Ectodermal cell (in vitro differentiated cells): ENCODE measurements around the gene ENO1.

Experiments used
- H3K27ac ChIP-seq: 2 replicates; pipeline ENCODE4 v1.7.0; 2013; ENCODE audit warnings: mild to moderate bottlenecking, low read depth, low read length; ENCODE audit not compliant: insufficient read depth, poor library complexity, severe bottlenecking
- H3K27me3 ChIP-seq: 2 replicates; pipeline ENCODE4 v1.7.0; 2013; ENCODE audit warnings: mild to moderate bottlenecking, low read length; ENCODE audit not compliant: insufficient read depth, control insufficient read depth, poor library complexity, severe bottlenecking
- H3K36me3 ChIP-seq: one replicate; pipeline ENCODE4 v1.7.0; 2013; ENCODE audit warnings: low read length; ENCODE audit not compliant: control insufficient read depth, insufficient read depth
- H3K4me1 ChIP-seq: one replicate; pipeline ENCODE4 v1.7.0; 2013; ENCODE audit warnings: low read length; ENCODE audit not compliant: control insufficient read depth, insufficient read depth
- H3K4me3 ChIP-seq: 2 replicates; pipeline ENCODE4 v1.7.0; 2013; ENCODE audit warnings: low read depth, low read length, control low read depth; ENCODE audit not compliant: insufficient read depth
- H3K9me3 ChIP-seq: 2 replicates; pipeline ENCODE4 v1.7.0; 2013; ENCODE audit warnings: mild to moderate bottlenecking, low read length, moderate library complexity; ENCODE audit not compliant: control insufficient read depth
- WGBS, 2 experiments: methylation state at CpG; one replicate each; pipeline ENCODE4 v1.1.7; 2013; ENCODE audit warnings: missing lambda C conversion rate in 2 of 2; 5-methylcytosine and 5-hydroxymethylcytosine counted together

Gene ENO1

DNA sequence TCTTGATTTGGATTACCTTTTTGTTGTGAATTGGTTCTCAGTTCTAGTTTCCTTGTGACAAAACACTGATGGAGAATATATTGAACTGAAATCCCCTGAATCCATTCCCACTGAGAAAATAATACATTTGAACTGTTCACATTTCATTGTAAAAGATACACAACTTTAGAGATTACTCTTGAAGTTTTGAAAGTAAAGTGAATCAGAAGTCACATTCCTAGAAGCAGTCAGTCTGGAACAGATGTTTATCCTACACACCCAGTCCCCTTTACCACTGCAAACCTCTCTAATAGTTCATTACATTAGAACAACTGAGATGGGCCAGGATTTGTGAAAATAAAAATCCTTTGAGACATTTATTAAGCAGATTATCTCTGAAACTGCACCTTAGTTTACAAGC lies 64.5 kb downstream of the ENO1 start:
- H3K4me3 ChIP-seq = no peak overlapping the region
- H3K27ac ChIP-seq = no peak overlapping the region
- H3K27me3 ChIP-seq = no peaks in the 10 kb centered on the region

DNA sequence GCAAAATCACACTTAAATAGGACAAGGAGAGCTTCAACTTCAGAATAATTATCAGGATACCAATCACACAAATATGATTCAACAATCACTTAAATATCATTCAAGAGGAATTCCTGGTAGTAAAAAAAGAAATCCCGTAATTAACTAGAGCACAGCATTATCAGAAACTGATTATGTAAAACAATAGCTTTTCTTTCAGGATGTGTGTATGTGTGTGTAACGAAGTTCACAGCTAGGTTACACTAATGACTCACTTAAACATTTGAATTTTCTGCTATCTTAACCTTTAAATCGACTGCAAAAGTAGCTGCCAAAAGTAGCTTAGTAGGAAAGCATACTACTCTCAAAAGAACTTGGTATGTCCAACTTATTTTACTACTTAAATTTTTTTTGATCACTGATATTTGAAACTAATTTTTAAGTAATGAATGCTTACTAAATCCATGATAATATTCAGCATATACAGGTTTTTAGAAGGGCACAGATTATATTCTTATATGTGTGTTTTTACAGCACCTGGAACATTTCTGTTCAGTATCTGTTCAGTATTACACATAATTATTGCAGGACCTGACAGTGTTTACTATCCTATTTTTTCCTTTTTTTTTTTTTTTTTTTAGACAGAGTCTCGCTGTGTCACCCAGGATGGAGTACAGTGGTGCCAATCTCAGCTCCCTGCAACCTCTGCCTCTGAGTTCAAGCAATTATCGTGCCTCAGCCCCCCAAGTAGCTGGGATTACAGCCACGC lies 65.3 kb downstream of the ENO1 start:
- WGBS, 2 experiments = 89 to 92% methylated on average over 6 of the region's 6 CpGs
- no peak overlapping the region for H3K4me3 ChIP-seq
- peaks cover 3% of the 10 kb centered on the region for H3K4me1 ChIP-seq
- H3K36me3 ChIP-seq = no peaks in the 10 kb centered on the region
- H3K27ac ChIP-seq = no peak overlapping the region
- H3K27me3 ChIP-seq = no peaks in the 10 kb centered on the region
- H3K9me3 ChIP-seq = no peaks in the 10 kb centered on the region

More for the DNA sequence above, 64.5 kb downstream of the ENO1 start:
- Histone ChIP-seq H3K36me3 (no peaks in the 10 kb centered on the region), H3K4me1 (peaks cover 3% of the 10 kb centered on the region), H3K9me3 (no peaks in the 10 kb centered on the region)

DNA sequence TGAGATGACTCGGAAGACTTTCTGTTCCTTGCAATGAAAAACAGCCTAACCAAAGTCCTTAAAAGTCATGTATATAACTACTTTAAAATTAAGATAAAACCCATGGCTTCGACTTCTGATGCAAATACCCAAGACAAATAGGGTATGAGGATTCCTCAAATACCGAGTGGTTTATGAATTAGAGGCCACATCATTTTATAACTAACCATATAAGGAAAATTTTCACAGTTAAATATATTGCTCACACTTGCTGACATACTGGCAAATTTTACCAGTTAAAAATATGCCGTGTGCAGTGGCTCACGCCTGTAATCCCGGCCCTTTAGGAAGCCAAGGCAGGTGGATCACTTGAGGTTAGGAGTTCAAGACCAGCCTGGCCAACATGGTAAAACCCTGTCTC lies 66.4 kb downstream of the ENO1 start:
- WGBS, 2 experiments = 91 to 94% methylated on average over 5 to 6 of the region's 6 CpGs
- H3K27me3 ChIP-seq = no peaks in the 10 kb centered on the region
- H3K4me1 ChIP-seq = peaks cover 3% of the 10 kb centered on the region
- H3K9me3 ChIP-seq = no peaks in the 10 kb centered on the region
- H3K27ac ChIP-seq = no peak overlapping the region
- no peaks in the 10 kb centered on the region for H3K36me3 ChIP-seq
- no peak overlapping the region for H3K4me3 ChIP-seq
